KOPT-K1 (cell line): Measurements from ENCODE around the gene LYSMD4.
"Not testable (repeated sequence)": the region's sequence is repeated elsewhere in the genome, so short reads cannot be mapped to it uniquely, and the experiment has no call there.

Source experiments
- H3K27ac ChIP-seq: fragments of 200-600 bp; sonication (generic); 2 replicates; pipeline ENCODE4 v1.5.1; 2016; ENCODE audit warnings: antibody characterized with exemption, mild to moderate bottlenecking, low read depth, low read length; ENCODE audit not compliant: poor library complexity, severe bottlenecking
- H3K36me3 ChIP-seq: fragments of 200-600 bp; sonication (generic); 2 replicates; pipeline ENCODE4 v1.5.1; 2017; ENCODE audit warnings: antibody characterized with exemption, mild to moderate bottlenecking, low read length, moderate library complexity; ENCODE audit not compliant: insufficient read depth
- H3K9me3 ChIP-seq: fragments of 200-600 bp; sonication (generic); 2 replicates; pipeline ENCODE4 v1.5.1; 2017; ENCODE audit warnings: antibody characterized with exemption, low read length, mild to moderate bottlenecking; ENCODE audit not compliant: insufficient read depth, poor library complexity, severe bottlenecking

Gene LYSMD4

DNA sequence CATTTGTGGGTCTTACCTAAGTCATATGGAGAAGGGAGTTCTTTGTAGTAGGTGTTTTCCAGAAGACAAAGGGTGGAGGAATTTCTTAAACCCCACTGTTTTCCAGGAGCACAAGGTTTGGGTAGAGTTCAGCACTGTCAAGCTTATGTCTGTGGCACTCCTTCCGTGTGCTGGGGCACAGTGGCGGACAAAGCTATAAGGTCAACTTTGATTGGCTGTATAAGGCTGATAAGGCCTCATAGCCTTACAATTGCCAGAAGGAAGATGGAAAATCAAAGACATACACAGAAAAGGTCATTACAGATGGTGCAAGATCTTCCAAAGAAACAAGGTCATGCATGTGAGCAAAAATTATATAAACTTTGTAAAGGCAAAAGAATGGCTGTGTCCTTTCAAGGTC is 3.5 kb upstream of the LYSMD4 start:
- H3K9me3 ChIP-seq = no peaks in the 10 kb centered on the region
- H3K36me3 ChIP-seq = no peaks in the 10 kb centered on the region
- no peak overlapping the region for H3K27ac ChIP-seq

DNA sequence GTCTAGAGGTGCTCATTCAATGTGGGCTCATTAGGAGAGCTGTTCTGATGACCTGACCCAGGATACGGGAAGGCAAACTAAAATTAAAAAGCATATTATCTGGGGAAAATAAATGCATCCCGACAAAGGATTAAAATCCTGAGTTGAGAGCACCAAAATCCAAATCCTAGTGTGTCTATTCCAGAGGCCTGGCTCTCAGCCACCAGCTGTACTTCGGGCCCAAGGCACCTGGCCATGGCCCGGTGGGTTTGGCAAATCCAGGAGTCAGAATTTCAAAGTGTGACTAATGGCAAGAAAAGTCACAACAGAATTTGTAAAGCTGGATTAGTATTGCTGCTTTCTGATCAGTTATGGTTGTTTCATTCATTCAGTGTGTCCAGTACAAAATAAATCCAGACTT is 2.6 kb upstream of the LYSMD4 start:
- Histone ChIP-seq H3K9me3 (no peaks in the 10 kb centered on the region), H3K36me3 (peaks cover 1% of the 10 kb centered on the region; the same call in 1 of the 2 replicates), H3K27ac (no peak overlapping the region)

DNA sequence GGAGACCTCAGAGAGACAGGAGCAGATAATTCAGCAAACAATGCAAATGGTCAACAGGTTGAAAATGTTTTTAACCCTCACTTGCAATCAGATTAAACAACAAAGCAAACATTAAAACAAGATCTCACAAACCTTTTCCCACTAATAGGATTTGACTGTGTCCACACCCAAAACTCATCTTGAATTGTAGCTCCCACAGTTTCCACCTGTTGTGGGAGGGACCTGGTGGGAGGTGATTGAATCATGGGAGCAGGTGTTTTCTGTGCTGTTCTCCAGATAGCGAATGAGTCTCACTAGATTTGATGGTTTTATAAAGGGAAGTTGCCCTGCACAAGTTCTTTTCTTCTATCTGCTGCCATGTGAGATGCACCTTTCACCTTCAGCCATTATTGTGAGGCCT is 1.3 kb upstream of the LYSMD4 start:
- H3K9me3 ChIP-seq = no peaks in the 10 kb centered on the region
- no peak overlapping the region for H3K27ac ChIP-seq
- H3K36me3 ChIP-seq = peaks cover 11% of the 10 kb centered on the region

DNA sequence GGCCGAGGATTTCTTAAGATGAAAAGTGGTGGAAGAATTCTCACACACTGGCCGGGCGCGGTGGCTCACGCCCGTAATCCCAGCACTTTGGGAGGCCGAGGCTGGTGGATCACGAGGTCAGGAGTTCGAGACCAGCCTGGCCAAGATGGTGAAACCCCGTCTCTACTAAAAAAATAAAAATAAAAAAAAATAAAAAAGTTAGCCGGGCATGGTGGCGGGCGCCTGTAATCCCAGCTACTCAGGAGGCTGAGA is 729 bp upstream of the LYSMD4 start:
- H3K9me3 ChIP-seq = not testable (repeated sequence)
- Histone ChIP-seq H3K27ac (peak overlapping the region; percentile 70), H3K36me3 (peaks cover 18% of the 10 kb centered on the region)

DNA sequence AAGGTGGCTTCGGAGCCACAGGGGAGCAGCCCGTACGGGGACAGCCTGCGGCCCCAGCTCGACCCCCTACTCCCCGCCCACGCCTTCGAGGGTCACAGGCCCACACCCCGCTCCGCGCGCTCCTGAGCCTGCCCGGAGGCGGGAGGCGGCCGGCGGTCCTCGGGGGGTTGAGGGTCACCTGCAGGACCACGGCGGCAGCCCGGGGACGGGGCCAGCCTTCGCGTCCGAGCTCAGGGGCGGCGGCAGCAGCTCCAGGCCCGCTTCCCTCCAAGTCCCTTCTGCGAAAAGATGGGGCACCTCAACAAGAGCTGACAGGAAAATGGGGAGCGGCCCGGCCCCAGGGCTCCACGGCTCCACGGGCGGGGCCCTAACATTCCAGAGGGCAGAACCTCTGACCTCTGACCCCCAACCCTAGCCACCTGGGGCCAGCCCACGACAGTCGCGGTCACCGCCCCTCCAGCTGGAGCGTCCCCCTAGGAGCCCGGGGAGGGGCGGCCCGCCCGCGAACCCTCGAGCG is 428 bp downstream of the LYSMD4 start:
- Histone ChIP-seq H3K9me3 (no peaks in the 10 kb centered on the region), H3K36me3 (peaks cover 29% of the 10 kb centered on the region), H3K27ac (peak overlapping the region; percentile 70)

DNA sequence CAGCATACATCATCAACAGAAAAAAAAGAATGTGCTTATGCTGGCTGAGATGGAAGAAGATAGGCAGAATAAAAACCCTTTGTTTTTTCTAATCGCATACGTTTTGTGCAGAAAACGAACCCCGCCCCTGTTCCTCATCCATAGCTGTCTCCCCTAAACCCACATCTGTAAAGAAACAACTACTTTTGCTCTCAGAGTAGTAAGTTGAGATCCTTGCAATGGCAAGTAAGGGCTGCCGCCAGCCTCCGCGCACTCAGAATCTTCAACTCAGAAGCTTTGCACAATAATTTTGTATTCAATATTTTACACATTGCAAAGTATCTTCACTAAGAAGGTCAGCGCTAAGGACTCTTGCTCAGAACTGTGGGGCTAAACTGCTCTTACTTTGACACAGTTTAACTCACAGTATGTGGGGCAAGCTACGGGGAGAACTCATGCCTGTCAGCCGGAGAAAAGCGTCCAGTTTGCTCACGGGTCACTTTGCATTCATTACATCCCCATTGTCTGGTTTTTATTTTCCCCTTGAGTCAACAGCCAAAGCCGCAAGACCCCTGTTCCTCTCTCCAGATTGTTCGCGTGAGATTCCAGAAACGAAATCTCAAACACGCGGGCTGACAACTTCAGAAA is 1.0 kb downstream of the LYSMD4 start:
- Histone ChIP-seq H3K27ac (peak overlapping the region; percentile 70), H3K9me3 (no peaks in the 10 kb centered on the region), H3K36me3 (peaks cover 31% of the 10 kb centered on the region)

DNA sequence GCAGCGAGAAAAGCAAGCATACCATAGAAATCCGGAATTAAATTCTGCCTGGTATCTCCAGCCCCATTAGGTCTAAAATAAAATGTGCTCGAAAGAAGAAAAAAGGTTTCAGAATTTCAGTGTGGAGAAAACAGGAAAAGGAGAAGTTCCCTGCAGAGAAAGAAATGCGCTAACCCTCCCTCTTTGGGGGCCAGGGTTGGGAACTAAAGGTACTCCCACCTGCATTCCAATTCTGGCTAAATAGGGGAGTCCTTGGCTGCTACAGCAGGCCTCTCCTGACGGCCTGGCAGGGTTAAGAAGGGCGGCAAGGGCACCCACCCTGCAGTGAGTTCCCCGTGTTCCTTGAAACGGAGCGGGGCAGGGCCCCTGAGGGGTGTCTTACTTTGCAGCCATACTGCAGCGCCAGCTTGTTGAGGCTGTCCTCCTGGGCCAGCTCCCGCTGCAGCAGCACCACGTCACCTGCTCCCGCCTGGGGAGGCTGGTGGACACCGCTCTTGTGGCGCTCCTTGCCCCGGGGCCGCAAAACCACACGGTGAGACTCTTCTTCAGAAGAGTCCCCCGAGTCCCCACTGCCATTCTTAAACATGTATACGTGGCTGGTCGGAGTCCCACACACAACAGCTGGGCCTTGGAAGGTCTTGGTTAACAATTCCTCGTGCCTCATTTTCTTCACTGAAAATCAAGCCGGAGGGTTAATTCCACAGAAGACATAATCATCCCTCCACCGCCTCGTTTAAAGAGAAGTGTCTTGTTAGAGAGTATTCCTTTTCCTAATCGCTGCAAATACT is 1.7 kb downstream of the LYSMD4 start:
- Histone ChIP-seq H3K27ac (no peak overlapping the region), H3K36me3 (peaks cover 31% of the 10 kb centered on the region), H3K9me3 (no peaks in the 10 kb centered on the region)

DNA sequence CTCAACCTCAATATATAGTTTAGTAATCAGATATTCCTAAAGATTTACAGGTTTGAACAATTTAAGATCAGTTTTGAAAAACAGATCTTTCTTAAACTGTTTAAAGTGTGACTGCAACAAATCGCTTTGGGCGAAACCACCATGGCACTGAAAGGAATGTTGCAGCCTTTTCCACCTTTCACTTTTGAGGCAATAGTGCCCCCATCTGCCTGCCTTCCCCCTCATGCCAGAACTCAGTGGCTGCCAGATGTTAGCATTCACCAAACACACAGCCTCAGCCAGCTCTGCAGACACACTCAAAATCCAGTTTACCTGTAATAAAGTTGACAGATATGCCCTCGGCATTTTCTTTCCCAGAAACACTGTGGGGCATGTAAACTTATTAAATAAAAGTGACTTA is 3.3 kb downstream of the LYSMD4 start:
- Histone ChIP-seq H3K27ac (no peak overlapping the region), H3K36me3 (peaks cover 31% of the 10 kb centered on the region), H3K9me3 (no peaks in the 10 kb centered on the region)

DNA sequence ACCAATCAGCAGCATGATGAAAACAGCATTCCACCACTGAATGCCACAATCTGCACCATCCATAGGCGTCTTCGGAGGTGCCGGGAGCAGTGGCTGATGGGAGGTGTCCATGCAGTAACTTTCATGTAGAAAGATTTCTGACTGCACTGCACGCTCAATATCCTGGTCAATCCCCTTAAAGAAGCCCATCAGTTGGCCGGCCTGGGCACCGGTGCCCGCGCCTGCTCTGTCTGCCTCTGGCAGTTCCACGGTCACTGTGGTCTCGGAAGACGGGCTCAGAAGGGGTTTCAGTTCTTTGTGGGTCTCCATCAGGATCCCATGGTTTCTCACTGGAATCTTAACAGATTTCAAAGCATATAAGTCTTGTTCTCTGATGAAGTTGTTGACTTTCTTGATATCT is 3.9 kb downstream of the LYSMD4 start:
- Histone ChIP-seq H3K27ac (no peak overlapping the region), H3K9me3 (no peaks in the 10 kb centered on the region), H3K36me3 (peaks cover 31% of the 10 kb centered on the region)

DNA sequence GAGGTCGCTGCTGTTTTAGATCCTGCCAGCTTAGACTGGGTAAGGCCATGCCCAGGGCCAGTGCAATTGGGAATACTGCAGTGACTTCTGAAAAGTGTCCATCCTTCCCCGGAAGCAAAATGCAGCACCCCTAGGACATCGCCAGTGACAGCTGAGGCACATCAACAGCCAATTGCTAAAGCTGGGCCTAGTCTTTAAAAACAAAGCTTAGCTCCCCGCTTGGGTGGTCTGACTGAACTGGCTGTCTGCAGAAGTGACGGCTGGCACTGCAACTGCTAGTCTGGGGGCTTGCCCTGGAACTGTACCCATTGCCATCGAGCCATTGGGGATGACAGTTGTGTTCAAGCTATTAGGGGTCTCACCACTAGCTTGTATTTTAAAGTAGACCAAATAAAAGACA is 4.3 kb downstream of the LYSMD4 start:
- peaks cover 31% of the 10 kb centered on the region for H3K36me3 ChIP-seq
- no peak overlapping the region for H3K27ac ChIP-seq
- H3K9me3 ChIP-seq = no peaks in the 10 kb centered on the region

DNA sequence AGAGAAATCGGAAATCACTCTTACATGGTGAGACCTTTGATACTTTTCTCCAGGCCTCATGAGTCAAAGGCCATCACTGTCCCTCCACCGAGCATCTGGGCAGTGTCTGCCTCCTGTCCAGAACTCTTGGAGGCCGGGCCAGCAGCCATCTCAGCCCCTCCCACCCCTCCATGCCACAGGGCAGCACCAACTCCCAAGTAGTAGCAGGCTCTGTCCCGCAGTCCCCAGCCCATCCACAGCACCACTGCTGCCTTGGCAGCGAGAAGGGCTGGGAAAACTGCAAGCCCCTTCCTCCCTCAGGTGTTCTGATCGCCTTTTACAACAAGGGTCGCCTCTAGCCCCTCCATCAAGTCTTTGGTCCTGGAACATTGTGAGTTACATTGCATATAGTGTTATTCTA is 5.5 kb downstream of the LYSMD4 start:
- Histone ChIP-seq H3K36me3 (peaks cover 31% of the 10 kb centered on the region), H3K27ac (no peak overlapping the region), H3K9me3 (no peaks in the 10 kb centered on the region)

DNA sequence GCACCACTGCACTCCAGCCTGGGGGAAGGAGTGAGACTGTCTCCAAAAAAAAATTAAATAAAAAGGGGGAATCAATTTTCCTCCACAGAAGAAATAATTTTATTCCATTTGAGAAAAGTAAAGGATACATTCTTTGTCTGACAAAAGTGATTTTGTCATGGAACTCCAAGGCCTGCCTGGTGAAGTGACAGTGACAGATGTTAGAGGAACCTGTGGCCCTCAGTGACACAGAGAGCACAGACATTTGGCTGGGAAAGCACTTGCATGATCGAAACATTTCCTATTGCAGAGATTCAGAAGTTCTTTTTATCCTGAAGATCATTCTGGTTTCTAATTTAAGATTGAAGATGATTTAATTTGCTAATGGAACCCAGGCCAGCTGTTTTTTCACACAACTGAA is 5.9 kb downstream of the LYSMD4 start:
- Histone ChIP-seq H3K36me3 (peaks cover 31% of the 10 kb centered on the region), H3K9me3 (no peaks in the 10 kb centered on the region), H3K27ac (no peak overlapping the region)

DNA sequence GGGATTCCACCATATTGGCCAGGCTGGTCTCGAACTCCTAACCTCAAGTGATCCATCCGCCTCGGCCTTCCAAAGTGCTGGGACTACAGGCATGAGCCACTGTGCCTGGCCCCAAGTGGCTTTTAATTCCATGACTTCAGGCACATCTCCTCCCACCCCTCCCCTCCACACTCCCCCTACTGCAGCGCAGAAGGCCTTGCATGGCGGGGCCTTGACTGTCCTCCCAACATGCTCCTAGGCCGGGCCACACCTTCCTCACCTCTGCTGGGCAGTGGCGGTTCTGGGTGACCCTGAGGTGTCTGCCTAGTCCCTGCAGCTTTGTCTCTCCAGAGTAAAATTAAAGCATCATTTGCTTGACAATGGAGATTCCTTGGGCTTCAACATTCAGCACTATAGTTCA is 6.9 kb downstream of the LYSMD4 start:
- no peak overlapping the region for H3K27ac ChIP-seq
- peaks cover 31% of the 10 kb centered on the region for H3K36me3 ChIP-seq
- H3K9me3 ChIP-seq = no peaks in the 10 kb centered on the region

DNA sequence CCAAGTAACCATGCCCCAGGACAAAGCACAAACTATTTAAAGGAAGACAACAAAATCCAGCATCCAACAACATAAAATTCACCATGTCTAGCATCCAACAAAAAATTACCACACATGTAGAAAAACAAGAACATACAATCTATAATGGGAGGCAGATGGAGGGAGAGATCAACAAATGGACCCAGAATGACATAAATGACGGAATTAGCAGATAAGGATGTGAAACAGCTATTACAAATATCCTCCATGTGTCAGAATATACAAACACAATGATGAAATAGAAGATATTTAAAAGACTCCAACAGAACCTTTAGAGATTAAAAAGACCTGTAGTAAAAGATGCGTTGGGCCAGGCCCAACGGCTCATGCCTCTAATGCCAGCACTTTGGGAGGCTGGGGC is 10.8 kb downstream of the LYSMD4 start:
- no peaks in the 10 kb centered on the region for H3K36me3 ChIP-seq
- no peaks in the 10 kb centered on the region for H3K9me3 ChIP-seq
- no peak overlapping the region for H3K27ac ChIP-seq

DNA sequence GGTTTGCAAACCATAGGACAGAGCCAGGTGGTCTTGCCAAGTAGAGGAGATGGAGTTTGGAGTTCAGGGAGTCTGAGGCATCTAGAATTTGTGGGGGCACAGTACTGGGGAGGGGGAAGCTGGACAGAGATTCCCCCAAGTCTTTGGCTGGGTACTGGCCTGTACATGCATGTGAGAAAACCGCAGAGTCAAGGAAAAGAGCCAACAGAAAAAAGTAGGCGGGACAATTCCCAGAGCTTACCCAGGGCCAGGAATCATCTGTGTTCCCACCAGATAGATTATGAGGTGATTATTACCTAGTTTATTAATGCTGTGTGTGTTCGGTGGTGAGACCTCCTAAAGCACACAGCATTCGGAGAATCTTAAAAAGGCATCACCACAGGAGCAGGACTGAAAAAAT is 11.3 kb downstream of the LYSMD4 start:
- Histone ChIP-seq H3K9me3 (no peaks in the 10 kb centered on the region), H3K27ac (peak overlapping the region; percentile 66), H3K36me3 (peaks cover 4% of the 10 kb centered on the region; the same call in 1 of the 2 replicates)
